OCI-LY3 (cell line): ENCODE data around the gene BAG3.

Experiments
- H2AFZ ChIP-seq: fragments of 200-600, 300-600 bp; shearing (Covaris generic); 2 replicates; pipeline ENCODE4 v1.6.0; 2014; ENCODE audit warnings: antibody characterized with exemption, low read depth, low read length
- H3K27ac ChIP-seq: fragments of 200-600, 300-600 bp; sonication (generic); 2 replicates; pipeline ENCODE4 v1.5.1; 2014; ENCODE audit warnings: mild to moderate bottlenecking, low read length, moderate library complexity, mixed read lengths
- H3K27me3 ChIP-seq: fragments of 200-600, 300-600 bp; sonication (generic); 2 replicates; pipeline ENCODE4 v1.6.1; 2014; ENCODE audit warnings: low read depth, low read length, mixed read lengths
- H3K36me3 ChIP-seq: fragments of 200-600, 300-600 bp; sonication (generic); replicated peaks from 2 replicates; pipeline ENCODE3; 2014; ENCODE audit warnings: low read depth, low read length, mixed read lengths
- H3K4me1 ChIP-seq: fragments of 300-600, 200-600 bp; sonication (generic); 2 replicates; pipeline ENCODE4 v1.6.1; 2014; ENCODE audit warnings: low read length, mixed read lengths
- H3K4me2 ChIP-seq: fragments of 200-600, 300-600 bp; sonication (generic); 2 replicates; pipeline ENCODE4 v1.6.1; 2014; ENCODE audit warnings: low read length, mixed read lengths
- H3K4me3 ChIP-seq: fragments of 300-600, 200-600 bp; sonication (generic); 2 replicates; pipeline ENCODE4 v1.5.1; 2014; ENCODE audit warnings: antibody characterized with exemption, mild to moderate bottlenecking, low read length, moderate library complexity
- H3K79me2 ChIP-seq: fragments of 300-600, 200-600 bp; shearing (Covaris generic); 2 replicates; pipeline ENCODE4 v1.6.1; 2014; ENCODE audit warnings: mild to moderate bottlenecking, low read length, mixed read lengths
- H3K9ac ChIP-seq: fragments of 300-600, 200-600 bp; shearing (Covaris generic); 2 replicates; pipeline ENCODE4 v1.6.0; 2014; ENCODE audit warnings: mild to moderate bottlenecking, low read length, moderate library complexity
- H3K9me3 ChIP-seq: fragments of 200-600, 300-600 bp; shearing (Covaris generic); 2 replicates; pipeline ENCODE4 v1.6.1; 2014; ENCODE audit warnings: low read length, mixed read lengths; ENCODE audit not compliant: insufficient read depth
- H4K20me1 ChIP-seq: fragments of 200-600, 300-600 bp; sonication (generic); 2 replicates; pipeline ENCODE4 v1.6.1; 2016; ENCODE audit warnings: low read length, mixed read lengths; ENCODE audit not compliant: insufficient read depth
- CTCF ChIP-seq: fragments of 200-600, 300-600 bp; sonication (generic); IDR thresholded peaks from 2 replicates; pipeline ENCODE4 v1.5.1; 2014; ENCODE audit warnings: antibody characterized with exemption, low read length, low read depth
- EZH2phosphoT487 ChIP-seq: fragments of 200-600 bp; shearing (Covaris generic); IDR thresholded peaks from 2 replicates; pipeline ENCODE4 v1.6.1; 2018; ENCODE audit warnings: antibody characterized with exemption, mixed run types, low read depth

The BAG3 gene

DNA sequence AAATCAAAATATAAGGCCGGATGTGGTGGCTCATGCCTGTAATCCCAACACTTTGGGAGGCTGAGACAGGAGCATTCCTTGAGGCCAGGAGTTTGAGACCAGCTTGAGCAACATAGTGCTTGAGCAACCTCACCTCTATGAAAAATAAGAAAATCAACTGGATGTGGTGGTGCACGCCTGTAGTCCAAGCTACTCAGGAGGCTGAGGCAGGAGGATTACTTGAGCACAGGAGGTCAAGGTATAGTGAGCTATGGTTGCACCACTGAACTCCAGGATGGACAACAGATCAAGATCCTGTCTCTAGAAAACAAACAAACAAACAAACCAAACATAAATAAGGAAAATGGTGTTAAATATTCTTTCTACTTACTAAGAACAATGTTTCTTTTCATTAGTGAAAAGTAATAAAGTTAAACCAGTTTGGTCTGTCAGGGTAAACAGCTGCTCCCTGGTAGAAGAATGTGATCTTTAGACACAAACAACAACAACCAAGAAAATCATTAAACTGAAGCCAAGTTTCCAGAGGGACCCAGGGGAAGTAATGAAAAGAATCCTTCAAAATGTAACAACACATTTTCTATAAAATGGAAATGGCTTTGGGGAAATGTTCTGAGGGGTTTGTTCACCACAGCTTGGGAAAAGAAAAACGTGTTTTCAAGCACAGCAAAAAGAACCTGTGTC lies 17.5 kb upstream of the BAG3 start:
- H3K4me1 ChIP-seq, result peaks cover 9% of the 10 kb centered on the region
- H3K9ac ChIP-seq, result no peak overlapping the region
- no peak overlapping the region for H2AFZ ChIP-seq
- no peaks in the 10 kb centered on the region for H4K20me1 ChIP-seq
- no peaks in the 10 kb centered on the region for H3K27me3 ChIP-seq
- no peak overlapping the region for H3K27ac ChIP-seq
- H3K36me3 ChIP-seq, result no peaks in the 10 kb centered on the region
- TF ChIP-seq EZH2phosphoT487, result no peak
- no peak for TF ChIP-seq CTCF
- no peak overlapping the region for H3K4me3 ChIP-seq
- H3K4me2 ChIP-seq, result no peak overlapping the region
- no peaks in the 10 kb centered on the region for H3K9me3 ChIP-seq
- no peaks in the 10 kb centered on the region for H3K79me2 ChIP-seq

GRCh38 chr10:119634219-119634544 lies 17.0 kb upstream of the BAG3 start:
- Histone ChIP-seq H3K27me3 (no peaks in the 10 kb centered on the region), H3K4me1 (peaks cover 9% of the 10 kb centered on the region), H3K4me3 (no peak overlapping the region), H3K9ac (no peak overlapping the region), H3K79me2 (no peaks in the 10 kb centered on the region), H3K27ac (no peak overlapping the region), H2AFZ (no peak overlapping the region), H4K20me1 (no peaks in the 10 kb centered on the region), H3K9me3 (no peaks in the 10 kb centered on the region), H3K4me2 (no peak overlapping the region), H3K36me3 (no peaks in the 10 kb centered on the region)
- no peak for TF ChIP-seq EZH2phosphoT487
- TF ChIP-seq CTCF, result no peak

- H4K20me1 ChIP-seq, result no peaks in the 10 kb centered on the region
- H3K79me2 ChIP-seq, result no peaks in the 10 kb centered on the region
- H2AFZ ChIP-seq, result no peak overlapping the region
- H3K9ac ChIP-seq, result no peak overlapping the region
- no peaks in the 10 kb centered on the region for H3K27me3 ChIP-seq
- H3K4me3 ChIP-seq, result no peak overlapping the region
- no peaks in the 10 kb centered on the region for H3K9me3 ChIP-seq
- TF ChIP-seq EZH2phosphoT487 (no peak), CTCF (no peak)
- H3K36me3 ChIP-seq, result no peaks in the 10 kb centered on the region
- H3K27ac ChIP-seq, result no peak overlapping the region
- H3K4me1 ChIP-seq, result peaks cover 12% of the 10 kb centered on the region
- peak overlapping the region; percentile 58 for H3K4me2 ChIP-seq
Observed at GRCh38 chr10:119637631-119638030, 13.5 kb upstream of the BAG3 start.

GRCh38 chr10:119638982-119639381 lies 12.2 kb upstream of the BAG3 start:
- Histone ChIP-seq H3K36me3 (no peaks in the 10 kb centered on the region), H3K9me3 (no peaks in the 10 kb centered on the region), H3K4me1 (peaks cover 14% of the 10 kb centered on the region), H3K27ac (no peak overlapping the region), H4K20me1 (no peaks in the 10 kb centered on the region), H3K4me3 (no peak overlapping the region), H3K27me3 (no peaks in the 10 kb centered on the region), H2AFZ (no peak overlapping the region), H3K79me2 (no peaks in the 10 kb centered on the region), H3K9ac (no peak overlapping the region), H3K4me2 (no peak overlapping the region)
- TF ChIP-seq EZH2phosphoT487 (no peak), CTCF (no peak)
